Right hindlimb (tissue), 1 donor: ENCODE results near the gene DYNLT5.
"Not testable (repeated sequence)": the region's sequence is repeated elsewhere in the genome, so short reads cannot be mapped to it uniquely, and the experiment has no call there.

ENCODE experiments used
- DNase-seq: peaks from one replicate; pipeline ENCODE4 v3.0.0-alpha.2; 2018

Gene DYNLT5

DNA sequence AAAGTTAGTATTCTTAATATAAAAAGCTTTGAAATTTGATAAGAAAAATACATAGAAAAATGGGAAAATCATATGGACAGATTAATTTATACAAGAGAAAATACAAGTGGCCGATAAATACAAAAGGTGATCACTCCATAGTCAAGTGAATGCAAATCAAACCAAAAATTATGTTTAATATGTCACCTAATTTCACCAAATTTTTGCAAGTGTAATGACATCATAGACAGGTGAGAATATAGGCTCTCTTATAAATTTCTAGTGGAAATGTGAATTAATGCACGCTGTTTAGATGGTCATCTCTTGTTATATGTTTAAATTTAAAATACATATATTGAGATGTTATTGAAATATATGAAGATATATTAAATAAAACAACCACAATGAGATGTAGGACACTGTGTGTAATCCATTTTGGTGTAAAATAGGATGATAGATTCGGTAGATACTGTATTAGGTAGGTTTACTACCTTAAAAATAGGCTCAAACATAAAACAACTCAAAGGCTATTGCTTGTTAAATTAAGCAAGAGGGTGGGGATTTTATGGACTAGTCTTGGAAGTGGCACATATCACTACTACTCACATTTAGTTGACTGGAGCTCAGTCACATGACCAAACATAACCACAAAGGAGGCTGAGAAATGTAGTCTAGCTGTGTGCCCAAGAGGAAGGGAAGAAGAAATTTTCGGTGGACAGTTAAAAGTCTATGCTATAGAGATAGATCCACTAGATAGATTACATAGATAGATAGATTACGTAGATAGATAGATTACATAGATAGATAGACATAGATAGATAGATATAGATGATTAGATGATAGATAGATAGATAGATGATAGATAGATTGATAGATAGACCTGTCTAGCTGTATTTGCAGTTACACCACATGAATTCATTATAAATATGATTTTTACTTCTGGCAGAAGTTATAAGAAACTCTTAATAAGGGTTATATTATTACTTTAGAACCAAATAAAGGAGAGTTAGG is 39.7 kb downstream of the DYNLT5 start:
- no peak for DNase-seq

DNA sequence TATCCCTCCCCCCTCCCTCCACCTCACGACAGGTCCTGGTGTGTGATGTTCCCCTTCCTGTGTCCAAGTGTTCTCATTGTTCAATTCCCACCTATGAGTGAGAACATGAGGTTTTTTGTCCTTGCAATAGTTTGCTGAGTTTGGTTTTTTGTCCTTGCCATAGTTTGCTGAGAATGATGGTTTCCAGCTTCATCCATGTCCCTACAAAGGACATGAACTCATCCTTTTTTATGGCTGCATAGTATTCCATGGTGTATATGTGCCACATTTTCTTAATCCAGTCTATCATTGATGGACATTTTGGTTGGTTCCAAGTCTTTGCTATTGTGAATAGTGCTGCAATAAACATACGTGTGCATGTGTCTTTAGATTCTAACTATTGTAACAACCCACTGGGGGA is 43.6 kb downstream of the DYNLT5 start:
- not testable (repeated sequence) for DNase-seq

DNA sequence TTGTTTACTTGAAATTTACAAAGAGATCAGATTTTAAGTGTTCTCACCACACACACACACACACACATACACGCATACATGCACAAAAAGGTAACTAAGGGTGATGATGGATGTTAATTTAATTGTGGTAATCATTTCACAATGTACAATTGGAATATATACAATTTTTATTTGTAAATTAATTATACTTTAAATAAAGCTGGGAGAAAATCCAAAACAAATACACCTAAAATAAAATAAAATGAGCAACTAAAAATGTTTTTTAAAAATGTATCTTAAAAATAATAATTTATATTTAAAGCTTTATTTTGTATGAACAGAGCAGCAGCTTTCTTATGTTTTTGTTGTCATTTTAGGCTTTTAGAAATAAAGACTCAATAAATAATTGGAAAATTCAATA is 57.0 kb downstream of the DYNLT5 start:
- no peak for DNase-seq

DNA sequence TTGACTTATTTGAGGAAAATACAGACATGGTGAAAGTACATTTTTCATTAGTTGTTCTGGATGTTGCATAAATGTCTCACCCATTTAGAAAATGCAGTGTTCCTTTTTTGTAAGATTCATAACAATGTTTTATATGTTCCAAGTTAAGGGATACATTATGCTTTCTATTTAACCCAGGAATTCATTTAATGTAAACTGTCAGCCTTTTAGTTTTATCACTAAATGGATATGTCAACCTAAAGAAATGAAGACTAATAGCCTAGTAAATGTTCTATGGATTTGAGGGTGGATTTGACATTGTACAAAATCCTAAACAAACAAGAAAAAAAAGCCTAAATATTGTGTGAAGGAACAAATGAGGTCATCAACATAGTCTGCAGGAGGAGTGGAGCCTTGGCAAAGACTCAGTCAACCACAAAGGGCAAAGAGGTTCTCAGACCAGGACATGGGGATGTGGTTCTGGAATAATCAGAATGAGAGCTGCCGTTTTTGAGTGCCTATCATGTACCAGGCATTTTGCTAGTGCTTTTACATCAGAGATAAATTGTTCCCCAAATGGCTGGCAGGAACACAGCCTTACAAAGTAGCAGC is 57.6 kb downstream of the DYNLT5 start:
- no peak for DNase-seq

DNA sequence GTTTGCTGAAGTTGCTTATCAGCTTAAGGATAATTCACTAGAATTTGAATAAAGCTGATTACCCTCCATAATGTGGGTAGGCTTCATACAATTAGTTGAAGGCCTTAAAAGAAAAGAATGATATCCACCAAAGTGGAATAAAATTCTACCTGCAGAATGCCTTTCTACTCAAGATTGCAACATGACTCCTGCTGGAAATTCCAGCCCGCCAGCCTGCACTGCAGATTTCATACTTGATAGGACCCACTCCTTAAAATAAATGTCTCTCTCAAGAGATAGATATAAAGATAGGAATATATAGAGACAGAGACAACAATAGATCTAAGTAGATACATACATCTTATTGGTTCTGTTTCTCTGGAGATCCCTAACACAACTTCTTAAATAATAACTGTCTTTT is 72.5 kb downstream of the DYNLT5 start:
- no peak for DNase-seq
